Activated B cell treated with CpG ODN at 0.5 μM for 24 hours (primary cell): Measurements from ENCODE around the gene ZNF264. TPM values are rescaled to one million over a fixed set of nuclear protein-coding genes. Genes with fewer than 3 reads are reported as not detected.

ENCODE experiments used
- ATAC-seq: fragments of 200-7000 bp; cut with Tn5 transposase; one replicate; pipeline ENCODE4 v1.10.0; 2021; ENCODE audit warnings: low read depth, mild to moderate bottlenecking, moderate library complexity
- CTCF ChIA-PET: fragments of 350-600 bp; sonication (Branson Sonifier 250); formaldehyde crosslinking; loops from one replicate; lab custom pipeline; 2021; ENCODE audit warnings: antibody characterized with exemption; lab: Charles Lee
- POLR2A ChIA-PET: fragments of 350-600 bp; sonication (Branson Sonifier 250); formaldehyde crosslinking; loops from one replicate; lab custom pipeline; 2021; ENCODE audit warnings: antibody characterized with exemption; lab: Charles Lee
- DNase-seq: peaks from one replicate; pipeline ENCODE4 v3.0.0; 2022
- H3K27ac Mint-ChIP-seq: one replicate; pipeline ENCODE4 v1.8.0; 2020; ENCODE audit warnings: mixed read lengths
- H3K27me3 Mint-ChIP-seq: one replicate; pipeline ENCODE4 v1.8.0; 2021; ENCODE audit warnings: mixed read lengths
- H3K36me3 Mint-ChIP-seq: one replicate; pipeline ENCODE4 v1.8.0; 2021; ENCODE audit warnings: low read depth, mixed read lengths
- H3K4me1 Mint-ChIP-seq: one replicate; pipeline ENCODE4 v1.8.0; 2021; ENCODE audit warnings: mixed read lengths
- H3K4me3 Mint-ChIP-seq: one replicate; pipeline ENCODE4 v1.8.0; 2020; ENCODE audit warnings: mild to moderate bottlenecking, mixed read lengths
- H3K9me3 Mint-ChIP-seq: one replicate; pipeline ENCODE4 v1.8.0; 2020; ENCODE audit warnings: mixed read lengths
- intact Hi-C: fragments of 100-400 bp; cut with micrococcal nuclease; formaldehyde crosslinking; loops from one replicate; pipeline ENCODE4 v1.15.1; 2024
- total RNA-seq: library from RNA; stranded (reverse); gene quantifications from 2 replicates; pipeline ENCODE4 v1.2.3, GENCODE V29; 2022
- TF ChIP-seq, protein P1 (sequence below): fragments of 200-600 bp; IDR thresholded peaks from one replicate; pipeline ENCODE4 v1.8.0; 2022; ENCODE audit warnings: antibody characterized with exemption, mild to moderate bottlenecking

Gene ZNF264
- total RNA-seq, 1 donor from 2014 or later: 58.7 TPM

DNA sequence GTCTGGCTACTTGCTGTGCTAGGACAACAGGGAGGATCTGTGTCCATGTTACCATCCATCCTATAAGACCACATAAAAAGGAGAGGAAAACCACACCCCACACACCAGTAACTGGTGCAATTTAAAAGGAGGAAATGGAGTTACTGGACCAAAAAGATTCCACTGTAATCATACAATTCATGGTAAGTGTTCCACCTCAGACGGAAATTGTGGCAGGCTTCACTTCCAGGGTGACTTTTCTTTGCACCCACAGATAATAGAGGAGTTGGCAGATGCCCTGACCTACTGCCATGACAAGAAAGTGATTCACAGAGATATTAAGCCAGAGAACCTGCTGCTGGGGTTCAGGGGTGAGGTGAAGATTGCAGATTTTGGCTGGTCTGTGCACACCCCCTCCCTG, 41.9 kb downstream of the ZNF264 start:
- POLR2A ChIA-PET: interaction anchor here (0.6 kb wide), 1 partner anchor 30 kb away, joined by 3 read pairs; no protein-coding TSS in a partner anchor
- no peak overlapping the region for H3K27ac Mint-ChIP-seq
- H3K9me3 Mint-ChIP-seq: no peaks in the 10 kb centered on the region
- TF ChIP-seq, protein P1, sequence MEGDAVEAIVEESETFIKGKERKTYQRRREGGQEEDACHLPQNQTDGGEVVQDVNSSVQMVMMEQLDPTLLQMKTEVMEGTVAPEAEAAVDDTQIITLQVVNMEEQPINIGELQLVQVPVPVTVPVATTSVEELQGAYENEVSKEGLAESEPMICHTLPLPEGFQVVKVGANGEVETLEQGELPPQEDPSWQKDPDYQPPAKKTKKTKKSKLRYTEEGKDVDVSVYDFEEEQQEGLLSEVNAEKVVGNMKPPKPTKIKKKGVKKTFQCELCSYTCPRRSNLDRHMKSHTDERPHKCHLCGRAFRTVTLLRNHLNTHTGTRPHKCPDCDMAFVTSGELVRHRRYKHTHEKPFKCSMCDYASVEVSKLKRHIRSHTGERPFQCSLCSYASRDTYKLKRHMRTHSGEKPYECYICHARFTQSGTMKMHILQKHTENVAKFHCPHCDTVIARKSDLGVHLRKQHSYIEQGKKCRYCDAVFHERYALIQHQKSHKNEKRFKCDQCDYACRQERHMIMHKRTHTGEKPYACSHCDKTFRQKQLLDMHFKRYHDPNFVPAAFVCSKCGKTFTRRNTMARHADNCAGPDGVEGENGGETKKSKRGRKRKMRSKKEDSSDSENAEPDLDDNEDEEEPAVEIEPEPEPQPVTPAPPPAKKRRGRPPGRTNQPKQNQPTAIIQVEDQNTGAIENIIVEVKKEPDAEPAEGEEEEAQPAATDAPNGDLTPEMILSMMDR: no peak
- intact Hi-C loops: no loop called here
- ATAC-seq (no peak), DNase-seq (no peak)
- no peaks in the 10 kb centered on the region for H3K36me3 Mint-ChIP-seq
- CTCF ChIA-PET: no interaction called here
- H3K4me1 Mint-ChIP-seq: peaks cover 8% of the 10 kb centered on the region
- no peak overlapping the region for H3K4me3 Mint-ChIP-seq
- H3K27me3 Mint-ChIP-seq: no peaks in the 10 kb centered on the region

DNA sequence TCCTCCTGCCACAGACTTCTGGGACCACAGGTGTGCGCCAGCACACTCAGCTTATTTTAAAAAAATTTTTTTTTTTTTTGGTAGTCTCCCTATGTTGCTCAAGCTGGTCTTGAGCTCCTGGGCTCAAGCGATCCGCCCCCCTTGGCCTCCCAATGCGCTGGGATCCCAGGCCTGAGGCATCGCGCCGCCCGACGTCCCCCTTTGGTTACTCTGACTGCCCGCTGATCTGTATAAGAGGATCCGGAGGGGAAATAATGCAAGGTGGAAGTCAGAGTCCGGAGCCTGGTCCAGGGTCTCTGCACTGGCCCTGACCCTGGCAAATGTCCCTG, 48.6 kb downstream of the ZNF264 start:
- DNase-seq: no peak
- H3K36me3 Mint-ChIP-seq: peaks cover 29% of the 10 kb centered on the region
- no peak for ATAC-seq
- intact Hi-C loops: loop anchor here (1.0 to 10.0 kb wide), 9 partner anchors 40 to 943 kb away; partner anchors contain the start of genes TRAPPC2B, ZNF17, ZNF264 and ZNF274
- no peaks in the 10 kb centered on the region for H3K9me3 Mint-ChIP-seq
- H3K27ac Mint-ChIP-seq: peak overlapping the region; percentile 93
- POLR2A ChIA-PET: interaction anchor here (0.6 to 2.2 kb wide), 16 partner anchors 23 to 393 kb away, joined by 3 to 23 read pairs (median 7); partner anchors contain the start of genes ZNF211, ZNF264, ZNF304 and ZNF460
- H3K4me1 Mint-ChIP-seq: peaks cover 37% of the 10 kb centered on the region
- CTCF ChIA-PET: no interaction called here
- no peaks in the 10 kb centered on the region for H3K27me3 Mint-ChIP-seq
- TF ChIP-seq, protein P1: no peak
- peak overlapping the region; percentile 95 for H3K4me3 Mint-ChIP-seq

GRCh38 chr19:57240311-57241090, 49.2 kb downstream of the ZNF264 start, which contains the start of gene ZNF805:
TSS of gene ZNF805 (plus strand) at chr19:57240632. CDS start at chr19:57240892, 260 bp downstream.
- DNase-seq: peak; percentile 90
- Mint-ChIP-seq H3K9me3 (no peaks in the 10 kb centered on the region), H3K27ac (peak within 1 kb of the TSS; percentile 93), H3K36me3 (peaks cover 34% of the 10 kb centered on the region), H3K27me3 (no peaks in the 10 kb centered on the region), H3K4me3 (peak within 1 kb of the TSS; percentile 95), H3K4me1 (peaks cover 39% of the 10 kb centered on the region)
- intact Hi-C loops: loop anchor here (1.0 to 10.0 kb wide), 9 partner anchors 40 to 942 kb away; partner anchors contain the start of genes TRAPPC2B, ZNF17, ZNF264 and ZNF274
- POLR2A ChIA-PET: interaction anchor here (0.6 to 2.2 kb wide), 17 partner anchors 23 to 392 kb away, joined by 3 to 23 read pairs (median 7); partner anchors contain the start of genes TRAPPC2B, ZNF211, ZNF264 and ZNF304
- TF ChIP-seq, protein P1: no peak
- peak; percentile 93 for ATAC-seq
- CTCF ChIA-PET: no interaction called here

GRCh38 chr19:57241176-57241575, 49.9 kb downstream of the ZNF264 start:
- intact Hi-C loops: loop anchor here (2.0 to 10.0 kb wide), 3 partner anchors 174 to 942 kb away; partner anchors contain the start of genes ZNF17 and ZNF274
- peaks cover 41% of the 10 kb centered on the region for H3K36me3 Mint-ChIP-seq
- ATAC-seq: no peak
- ChIA-PET POLR2A (interaction anchor here (0.8 to 2.2 kb wide), 6 partner anchors 25 to 122 kb away, joined by 3 to 23 read pairs (median 7); partner anchors contain the start of genes TRAPPC2B, ZNF460 and ZNF547), CTCF (no interaction called here)
- no peaks in the 10 kb centered on the region for H3K9me3 Mint-ChIP-seq
- no peaks in the 10 kb centered on the region for H3K27me3 Mint-ChIP-seq
- H3K27ac Mint-ChIP-seq: peak overlapping the region; percentile 93
- peak overlapping the region; percentile 95 for H3K4me3 Mint-ChIP-seq
- peaks cover 39% of the 10 kb centered on the region for H3K4me1 Mint-ChIP-seq
- TF ChIP-seq, protein P1: no peak
- no peak for DNase-seq

GRCh38 chr19:57242821-57243220, 51.5 kb downstream of the ZNF264 start:
- Mint-ChIP-seq H3K36me3 (peaks cover 57% of the 10 kb centered on the region), H3K4me3 (peak overlapping the region; percentile 32), H3K9me3 (no peaks in the 10 kb centered on the region), H3K4me1 (peaks cover 39% of the 10 kb centered on the region), H3K27me3 (no peaks in the 10 kb centered on the region), H3K27ac (no peak overlapping the region)
- ATAC-seq: no peak
- ChIA-PET CTCF (no interaction called here), POLR2A (interaction anchor here (0.5 to 0.6 kb wide), 2 partner anchors 32 to 44 kb away, joined by 4 to 7 read pairs; no protein-coding TSS in a partner anchor)
- intact Hi-C loops: loop anchor here (5.0 to 10.0 kb wide), 2 partner anchors 172 to 574 kb away; partner anchors contain the start of gene ZNF17
- TF ChIP-seq, protein P1: no peak
- DNase-seq: no peak
